HG03460 (cell line): Measurements from ENCODE around the gene ELAVL2.

Experiments
- ATAC-seq: cut with Tn5 transposase; IDR thresholded peaks from one replicate; pipeline ENCODE4 v1.9.1; 2021; ENCODE audit not compliant: unreplicated experiment

ELAVL2 gene

GRCh38 chr9:23665635-23666034 is 160.4 kb downstream of the ELAVL2 start:
- no peak for ATAC-seq

GRCh38 chr9:23665051-23665450 is 161.0 kb downstream of the ELAVL2 start:
- no peak for ATAC-seq

DNA sequence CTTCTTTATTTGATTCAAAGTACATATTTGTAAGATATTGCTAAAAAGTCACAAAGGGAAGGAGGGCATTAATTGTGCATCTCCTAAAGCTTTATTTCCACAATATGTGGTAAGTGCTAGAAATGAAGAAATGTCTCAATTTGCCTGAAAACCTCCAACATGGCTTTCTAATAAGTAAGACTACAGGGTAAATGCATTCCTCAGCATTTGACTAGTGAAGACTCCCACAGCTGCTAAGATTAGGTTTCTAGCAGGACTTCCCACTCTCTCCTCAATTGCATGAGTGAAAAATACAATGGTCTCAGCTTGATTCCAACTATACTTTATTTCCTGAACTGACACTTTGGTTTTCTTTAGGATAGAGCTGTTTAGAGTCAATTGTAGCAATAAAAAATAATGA is 162.1 kb downstream of the ELAVL2 start:
- no peak for ATAC-seq

DNA sequence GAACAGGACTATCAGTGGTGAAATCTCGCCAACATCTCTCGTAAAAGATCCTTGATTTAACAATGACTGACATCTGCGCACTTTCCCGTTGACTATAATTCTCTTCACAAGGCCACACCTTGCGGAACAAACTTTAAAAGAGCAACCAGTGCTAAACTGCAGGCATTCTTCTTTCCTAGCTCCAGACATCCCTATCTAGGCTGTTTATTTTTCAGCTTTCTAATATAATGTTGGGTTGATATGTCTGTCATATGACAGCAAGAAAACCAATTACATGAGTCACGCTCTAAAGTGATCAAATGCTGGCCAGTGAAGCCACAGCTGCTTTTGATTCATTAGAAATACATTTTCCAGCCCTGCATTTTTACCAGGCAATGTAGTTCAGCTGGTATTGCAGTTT is 162.5 kb downstream of the ELAVL2 start:
- ATAC-seq = no peak

DNA sequence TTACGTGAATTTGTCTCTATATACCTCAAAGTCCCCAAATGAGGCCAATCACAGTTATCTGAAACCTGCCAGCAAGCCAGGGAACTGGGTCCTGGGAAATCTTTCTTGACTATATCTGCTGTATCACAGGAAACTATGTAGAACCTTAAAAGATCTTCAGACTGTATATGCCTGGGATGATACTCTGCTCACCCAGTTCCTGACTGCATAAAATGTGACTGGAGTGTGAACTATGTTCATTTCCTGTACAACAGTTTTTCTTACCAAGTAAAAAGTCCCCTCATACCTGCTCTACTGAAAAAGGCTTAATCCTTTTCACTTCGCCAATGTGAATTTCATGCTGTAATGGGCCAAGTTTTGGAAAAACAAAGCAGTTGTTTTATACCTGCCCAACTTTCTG is 162.9 kb downstream of the ELAVL2 start:
- no peak for ATAC-seq

- ATAC-seq = no peak
Observed at GRCh38 chr9:23662320-23662719, 163.7 kb downstream of the ELAVL2 start.

GRCh38 chr9:23659346-23660006 is 166.6 kb downstream of the ELAVL2 start:
- no peak for ATAC-seq

DNA sequence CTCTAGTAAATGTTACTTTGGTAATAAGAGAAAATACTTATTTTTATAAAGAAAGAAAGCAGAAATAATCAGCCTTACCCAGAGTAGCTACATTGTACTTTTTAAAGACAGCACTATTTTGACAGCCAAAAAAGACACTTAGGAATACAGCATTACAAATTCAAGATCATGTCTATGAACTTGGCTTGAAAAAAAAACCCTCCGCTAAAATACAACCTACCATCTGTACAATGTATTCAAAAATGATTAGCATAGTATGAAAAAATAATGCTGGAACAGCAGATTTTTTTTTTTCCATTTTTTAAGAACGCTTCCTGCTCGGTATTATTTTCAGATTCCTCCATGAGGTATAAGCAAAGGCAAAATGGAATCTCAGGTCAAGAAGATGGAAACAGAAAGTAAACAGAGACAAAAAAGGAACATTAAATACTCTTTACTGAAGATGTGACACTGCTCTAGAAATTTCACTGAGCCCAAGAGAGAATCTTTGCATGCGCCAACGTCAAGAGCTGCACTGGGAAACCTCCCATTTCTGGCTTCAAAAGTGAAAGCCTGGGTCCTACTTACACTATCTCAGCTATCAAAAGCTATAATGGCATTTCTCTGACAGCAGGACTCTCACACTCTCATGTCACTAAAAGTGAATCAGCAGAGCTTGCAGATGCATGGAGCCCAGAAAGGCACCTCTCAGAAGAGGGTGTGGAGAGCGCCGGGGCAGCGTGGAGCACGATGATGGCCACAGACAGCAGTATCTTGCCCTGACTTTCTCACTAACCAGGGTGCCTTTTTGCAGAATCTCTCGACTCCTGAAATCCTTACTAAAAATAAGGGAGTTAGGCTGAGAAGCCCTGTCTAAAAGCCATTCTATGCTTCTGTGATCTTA is 167.4 kb downstream of the ELAVL2 start:
- no peak for ATAC-seq

- no peak for ATAC-seq
Observed at GRCh38 chr9:23651051-23651450, 175.0 kb downstream of the ELAVL2 start.

DNA sequence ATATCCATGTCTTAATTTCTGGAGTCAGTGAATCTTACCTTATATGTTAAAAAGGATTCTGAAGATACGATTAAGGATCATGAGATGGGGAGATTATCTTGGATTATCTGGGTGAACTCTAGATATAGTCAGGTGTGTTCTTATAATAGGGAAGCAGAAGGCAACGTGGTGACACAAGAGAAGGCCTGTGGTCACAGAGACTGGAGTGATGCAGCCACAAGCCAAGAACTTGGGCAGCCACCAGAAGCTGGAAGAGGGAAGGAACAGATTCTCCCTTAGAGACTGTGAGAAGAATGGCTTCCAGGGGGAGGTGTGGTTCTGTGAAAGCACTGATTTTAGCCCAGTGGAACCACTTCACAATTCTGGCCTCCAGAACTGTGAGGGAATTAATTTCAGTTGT is 177.4 kb downstream of the ELAVL2 start:
- ATAC-seq = no peak

DNA sequence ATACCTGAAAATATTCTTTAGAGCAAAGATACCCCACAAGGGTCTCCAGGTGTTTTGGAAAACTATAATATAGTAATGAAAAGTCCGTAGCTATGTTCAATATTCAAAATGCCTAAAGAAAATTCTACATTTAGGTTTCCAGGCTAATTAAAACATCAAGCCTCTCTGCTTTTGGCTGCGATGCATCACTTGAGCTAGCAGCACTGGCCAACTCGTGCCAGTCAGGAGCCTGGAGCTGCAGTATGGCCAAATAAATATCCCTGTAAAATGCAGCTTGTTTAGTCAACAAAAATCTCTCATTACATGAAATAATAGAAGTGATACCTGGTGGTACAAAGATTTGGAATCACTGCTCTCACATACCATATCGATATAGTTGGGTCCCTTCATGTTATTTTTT is 181.1 kb downstream of the ELAVL2 start:
- ATAC-seq = no peak

DNA sequence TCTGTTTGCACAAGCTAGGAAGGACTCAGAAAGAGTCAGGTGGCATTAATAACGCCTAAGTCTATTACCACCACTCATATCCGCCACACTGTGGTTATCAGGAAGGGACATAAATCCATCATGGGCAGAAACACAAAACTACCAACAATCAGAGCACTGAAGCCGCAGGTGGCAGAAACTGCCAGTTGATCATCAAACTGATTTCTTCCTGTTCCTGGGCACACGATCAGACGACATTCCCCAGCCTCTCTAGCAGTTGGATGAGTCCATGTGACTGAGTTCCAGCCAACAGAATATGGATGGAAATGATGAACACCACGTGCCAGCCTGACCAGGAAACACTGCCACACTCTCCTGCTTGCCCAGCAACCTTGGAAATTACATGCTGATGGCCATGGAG is 181.7 kb downstream of the ELAVL2 start:
- no peak for ATAC-seq

GRCh38 chr9:23643656-23644258 is 182.3 kb downstream of the ELAVL2 start:
- ATAC-seq = no peak
